ENCODE results near the gene CEACAM4. TPM values are rescaled to one million over a fixed set of nuclear protein-coding genes. Genes with fewer than 3 reads are reported as not detected.

Gene CEACAM4
- total RNA-seq, 4 donors from 2014 or later, result 1.1 to 2.9 TPM; not detected in 2

DNA sequence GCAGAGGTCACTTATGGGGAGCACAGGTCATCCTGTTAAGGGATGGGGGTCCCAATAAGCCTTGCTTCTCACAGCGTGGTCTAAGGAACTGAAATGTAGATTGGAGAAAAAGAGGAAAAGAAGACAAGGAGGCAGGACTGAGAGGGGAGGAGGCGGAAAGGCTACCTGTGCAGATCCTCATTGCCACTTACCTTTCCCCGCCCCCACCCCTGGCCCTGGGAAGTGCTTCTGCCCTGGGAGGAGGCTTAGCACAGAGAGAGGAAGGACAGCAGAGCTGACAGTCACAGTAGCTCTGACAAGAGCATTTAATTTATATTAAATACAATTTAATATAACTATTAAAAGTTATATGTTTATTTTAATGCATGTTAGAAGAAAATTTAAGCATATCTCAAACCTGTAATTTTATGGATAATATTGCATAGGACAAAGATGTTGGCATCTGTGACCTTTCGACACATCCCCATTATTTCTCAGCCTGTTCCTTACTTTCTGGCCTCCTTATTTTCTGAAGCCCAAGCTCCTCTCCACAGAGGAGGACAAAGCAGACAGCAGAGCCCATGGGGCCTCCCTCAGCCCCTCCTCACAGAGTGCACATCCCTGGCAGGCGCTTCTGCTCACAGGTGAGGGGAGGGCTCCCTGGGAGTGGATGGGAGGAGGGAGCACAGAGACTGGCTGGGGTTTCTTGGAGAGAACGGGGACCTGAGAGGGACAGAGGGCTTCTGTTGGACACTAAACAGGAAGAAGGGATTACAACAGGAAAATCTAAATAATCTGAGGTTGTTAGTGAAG, 27.5 kb downstream of the CEACAM4 start:
- H3K36me3 ChIP-seq, result no peaks in the 10 kb centered on the region
- no peak overlapping the region for H3K27ac ChIP-seq
- H3K27me3 ChIP-seq, result peaks cover 0 to 56% (median 4%) of the 10 kb centered on the region in 4 donors
- H3K4me1 ChIP-seq, result no peaks in the 10 kb centered on the region
- intact Hi-C loops (cut with DNase I), result no loop called here
- DNase-seq, result no peak
- WGBS, 2 donors, result 36 to 47% methylated on average over 5 to 6 of the region's 6 CpGs
- H3K9me3 ChIP-seq, result no peaks in the 10 kb centered on the region
- H3K4me3 ChIP-seq, result no peak overlapping the region
- no peak for TF ChIP-seq POLR2A (IDR thresholded peaks at IDR 0.05)
- TF ChIP-seq, protein P1, sequence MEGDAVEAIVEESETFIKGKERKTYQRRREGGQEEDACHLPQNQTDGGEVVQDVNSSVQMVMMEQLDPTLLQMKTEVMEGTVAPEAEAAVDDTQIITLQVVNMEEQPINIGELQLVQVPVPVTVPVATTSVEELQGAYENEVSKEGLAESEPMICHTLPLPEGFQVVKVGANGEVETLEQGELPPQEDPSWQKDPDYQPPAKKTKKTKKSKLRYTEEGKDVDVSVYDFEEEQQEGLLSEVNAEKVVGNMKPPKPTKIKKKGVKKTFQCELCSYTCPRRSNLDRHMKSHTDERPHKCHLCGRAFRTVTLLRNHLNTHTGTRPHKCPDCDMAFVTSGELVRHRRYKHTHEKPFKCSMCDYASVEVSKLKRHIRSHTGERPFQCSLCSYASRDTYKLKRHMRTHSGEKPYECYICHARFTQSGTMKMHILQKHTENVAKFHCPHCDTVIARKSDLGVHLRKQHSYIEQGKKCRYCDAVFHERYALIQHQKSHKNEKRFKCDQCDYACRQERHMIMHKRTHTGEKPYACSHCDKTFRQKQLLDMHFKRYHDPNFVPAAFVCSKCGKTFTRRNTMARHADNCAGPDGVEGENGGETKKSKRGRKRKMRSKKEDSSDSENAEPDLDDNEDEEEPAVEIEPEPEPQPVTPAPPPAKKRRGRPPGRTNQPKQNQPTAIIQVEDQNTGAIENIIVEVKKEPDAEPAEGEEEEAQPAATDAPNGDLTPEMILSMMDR (IDR thresholded peaks at IDR 0.05), result no peak

DNA sequence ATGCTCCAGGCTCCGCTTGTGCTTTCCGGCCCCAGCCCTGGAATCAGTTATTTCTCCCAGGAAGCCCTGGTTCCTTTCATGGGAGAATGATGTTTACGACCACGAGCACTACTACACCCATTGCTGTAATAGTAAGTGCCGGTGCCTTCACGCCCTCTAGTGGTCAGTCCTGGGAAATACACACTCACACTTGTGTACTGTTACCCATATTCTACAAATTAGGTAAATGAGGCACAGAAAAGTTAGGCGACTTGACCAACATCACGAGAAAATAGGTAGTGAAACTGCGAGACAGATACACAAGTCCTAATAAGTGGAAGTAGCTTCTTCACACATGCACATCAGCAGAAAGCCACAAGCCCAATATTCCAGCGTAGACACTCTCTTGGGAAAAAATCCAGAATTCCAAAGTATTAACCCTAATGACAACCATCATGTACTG, 29.3 kb downstream of the CEACAM4 start:
- WGBS, 2 donors, result 10 to 12% methylated on average over 10 of the region's 10 CpGs
- H3K4me3 ChIP-seq, result no peak overlapping the region
- peak; percentile 36 for DNase-seq
- no peaks in the 10 kb centered on the region for H3K4me1 ChIP-seq
- TF ChIP-seq, protein P1 (IDR thresholded peaks at IDR 0.05), result peak; percentile 72 to 90 (median 80)
- no peak for TF ChIP-seq POLR2A (IDR thresholded peaks at IDR 0.05)
- no peak overlapping the region for H3K27ac ChIP-seq
- H3K27me3 ChIP-seq, result peaks cover 0 to 48% (median 4%) of the 10 kb centered on the region in 4 donors
- intact Hi-C loops (cut with DNase I), result no loop called here
- no peaks in the 10 kb centered on the region for H3K36me3 ChIP-seq
- no peaks in the 10 kb centered on the region for H3K9me3 ChIP-seq

DNA sequence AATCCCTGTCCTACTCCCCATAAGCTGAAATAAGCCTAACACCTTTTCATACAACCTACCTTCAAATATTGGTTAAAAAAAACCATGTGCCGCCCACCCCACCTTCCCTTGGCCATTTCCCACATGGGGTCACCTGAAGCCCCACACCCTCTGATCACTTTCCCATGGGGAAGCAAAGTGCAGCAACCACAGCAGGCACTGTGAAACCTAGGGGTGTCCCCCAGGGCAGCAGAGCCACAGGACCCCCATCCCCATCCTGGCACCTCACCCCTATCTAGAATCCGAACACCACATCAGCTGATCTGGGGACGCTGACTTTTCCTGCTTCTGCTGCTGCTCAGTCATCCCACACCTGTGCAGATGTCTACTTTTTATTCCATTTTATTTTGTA, 31.0 kb downstream of the CEACAM4 start:
- Histone ChIP-seq H3K4me3 (no peak overlapping the region), H3K4me1 (no peaks in the 10 kb centered on the region), H3K9me3 (no peaks in the 10 kb centered on the region), H3K36me3 (no peaks in the 10 kb centered on the region), H3K27me3 (peaks cover 0 to 48% (median 4%) of the 10 kb centered on the region in 4 donors), H3K27ac (no peak overlapping the region)
- no peak for DNase-seq
- TF ChIP-seq, protein P1 (IDR thresholded peaks at IDR 0.05), result no peak
- TF ChIP-seq POLR2A (IDR thresholded peaks at IDR 0.05), result no peak
- WGBS, 2 donors, result 36 to 46% methylated on average over 3 of the region's 3 CpGs
- intact Hi-C loops (cut with DNase I), result no loop called here

DNA sequence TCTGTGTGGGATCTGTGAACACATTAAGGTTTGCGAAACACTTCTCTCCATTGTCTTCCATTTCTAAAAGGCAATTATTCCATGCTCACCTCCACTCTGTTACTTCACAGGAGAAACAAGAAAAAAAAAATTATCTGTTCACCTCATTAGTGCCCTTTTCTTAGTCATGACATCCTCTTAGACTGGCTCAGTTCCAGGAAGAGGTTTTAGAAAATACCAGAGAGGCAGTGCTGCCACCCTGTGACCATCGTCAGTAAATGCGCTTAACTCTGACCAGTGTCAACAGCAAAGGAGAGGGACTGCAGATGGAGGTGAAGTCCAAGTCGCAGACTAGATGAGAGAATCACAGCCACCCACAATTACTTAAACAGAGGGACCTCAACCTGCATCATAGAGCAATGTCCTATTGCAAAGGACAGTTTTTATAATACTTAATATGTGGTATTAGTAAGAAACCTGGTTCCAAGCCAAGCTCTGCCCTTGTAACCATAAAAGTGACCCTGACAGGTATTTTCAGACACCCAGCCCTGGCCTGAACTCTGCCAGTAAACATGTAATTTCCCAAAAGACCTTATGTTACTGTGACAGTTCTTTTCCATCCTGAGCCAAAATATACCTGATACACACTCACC, 31.5 kb downstream of the CEACAM4 start:
- H3K9me3 ChIP-seq, result no peaks in the 10 kb centered on the region
- WGBS, 2 donors, result 22 to 32% methylated on average over 3 to 4 of the region's 4 CpGs
- TF ChIP-seq, protein P1 (IDR thresholded peaks at IDR 0.05), result peak in 5 of 6 experiments; percentile 45 to 71 (median 57)
- no peak for TF ChIP-seq POLR2A (IDR thresholded peaks at IDR 0.05)

DNA sequence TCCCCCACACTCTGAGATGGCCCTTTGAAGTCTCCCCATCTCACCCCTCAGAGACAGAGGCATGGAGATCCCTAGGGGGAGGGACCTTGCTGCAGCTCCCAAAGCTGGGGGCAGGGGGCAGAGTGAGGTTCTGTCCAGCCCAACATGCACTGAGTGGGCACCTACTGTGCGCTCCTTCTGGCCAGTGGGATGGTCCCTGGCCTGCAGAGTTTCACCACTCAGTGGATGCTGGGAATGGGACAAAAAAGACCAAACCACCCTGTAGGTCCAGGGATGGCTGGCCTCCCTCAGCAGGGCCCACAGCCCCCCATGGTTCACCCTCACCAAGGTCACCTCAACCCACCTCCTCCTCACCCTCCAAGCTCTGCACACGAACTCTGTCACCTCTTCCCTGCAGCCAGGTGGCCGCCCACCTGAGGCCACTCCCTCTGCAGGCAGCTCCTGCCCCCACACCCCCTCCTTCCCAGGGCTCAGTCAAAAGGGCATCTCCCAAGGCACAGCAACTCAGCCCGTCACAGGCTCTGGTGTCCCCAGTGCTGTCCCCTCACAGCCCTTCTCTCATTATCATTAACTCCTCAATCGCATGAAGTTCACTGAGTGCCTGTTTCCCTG, 34.8 kb downstream of the CEACAM4 start:
- Histone ChIP-seq H3K9me3 (no peaks in the 10 kb centered on the region), H3K4me3 (no peak overlapping the region), H3K36me3 (no peaks in the 10 kb centered on the region), H3K27me3 (peaks cover 0 to 43% (median 2%) of the 10 kb centered on the region in 4 donors), H3K4me1 (no peaks in the 10 kb centered on the region), H3K27ac (no peak overlapping the region)
- DNase-seq, result no peak
- intact Hi-C loops (cut with DNase I), result no loop called here
- WGBS, 2 donors, result 40 to 82% methylated on average over 4 to 5 of the region's 5 CpGs
- TF ChIP-seq POLR2A (IDR thresholded peaks at IDR 0.05), result no peak
- TF ChIP-seq, protein P1 (IDR thresholded peaks at IDR 0.05), result no peak

More for the DNA sequence above, 31.5 kb downstream of the CEACAM4 start:
- H3K4me3 ChIP-seq, result no peak overlapping the region
- peaks cover 0 to 45% (median 4%) of the 10 kb centered on the region in 4 donors for H3K27me3 ChIP-seq
- intact Hi-C loops (cut with DNase I), result no loop called here
- H3K4me1 ChIP-seq, result no peaks in the 10 kb centered on the region
- no peak overlapping the region for H3K27ac ChIP-seq
- DNase-seq, result no peak
- no peaks in the 10 kb centered on the region for H3K36me3 ChIP-seq

Measured in esophagus squamous epithelium (tissue), 5 donors.